Measurements from ENCODE around the gene ZBTB7C.

ZBTB7C gene

GRCh38 chr18:48412339-48412929 lies 3.3 kb upstream of the ZBTB7C start:
- Mint-ChIP-seq H3K4me3 (peak overlapping the region; percentile 50 to 72 (median 57)), H3K4me1 (peaks cover 18% of the 10 kb centered on the region), H3K27me3 (ENCODE audit: low read depth) (peaks cover 63% of the 10 kb centered on the region), H3K27ac (no peak overlapping the region), H3K9me3 (no peaks in the 10 kb centered on the region), H3K36me3 (ENCODE audit: low read depth) (no peaks in the 10 kb centered on the region)
- TF ChIP-seq CTCF (IDR thresholded peaks at IDR 0.05; ENCODE audit: unreplicated experiment in 3 of 3): peak; percentile 73 to 76 (median 74)

- no peaks in the 10 kb centered on the region for H3K36me3 Mint-ChIP-seq (ENCODE audit: low read depth)
- H3K4me1 Mint-ChIP-seq: peaks cover 36% of the 10 kb centered on the region
- peak overlapping the region; percentile 77 to 84 (median 79) for H3K4me3 Mint-ChIP-seq
- TF ChIP-seq CTCF (IDR thresholded peaks at IDR 0.05; ENCODE audit: unreplicated experiment in 3 of 3): peak in 1 of 3 experiments; percentile 9
- no peaks in the 10 kb centered on the region for H3K9me3 Mint-ChIP-seq
- H3K27ac Mint-ChIP-seq: peak overlapping the region in 2 of 3 experiments; percentile 17 to 64
- peaks cover 67% of the 10 kb centered on the region for H3K27me3 Mint-ChIP-seq (ENCODE audit: low read depth)
These were observed 1.1 kb upstream of the ZBTB7C start for GRCh38 chr18:48410095-48410920.

- Mint-ChIP-seq H3K4me1 (peaks cover 43% of the 10 kb centered on the region), H3K4me3 (peak overlapping the region; percentile 77 to 84 (median 79)), H3K27me3 (ENCODE audit: low read depth) (peaks cover 72% of the 10 kb centered on the region), H3K36me3 (ENCODE audit: low read depth) (no peaks in the 10 kb centered on the region), H3K9me3 (no peaks in the 10 kb centered on the region), H3K27ac (no peak overlapping the region)
- peak in 1 of 3 experiments; percentile 12 for TF ChIP-seq CTCF (IDR thresholded peaks at IDR 0.05; ENCODE audit: unreplicated experiment in 3 of 3)
These were observed 460 bp upstream of the ZBTB7C start for GRCh38 chr18:48409591-48410094.

GRCh38 chr18:48408111-48408726 lies 964 bp downstream of the ZBTB7C start:
- peaks cover 66% of the 10 kb centered on the region for H3K27me3 Mint-ChIP-seq (ENCODE audit: low read depth)
- no peaks in the 10 kb centered on the region for H3K9me3 Mint-ChIP-seq
- peak overlapping the region in 2 of 3 experiments; percentile 61 to 85 for H3K27ac Mint-ChIP-seq
- no peaks in the 10 kb centered on the region for H3K36me3 Mint-ChIP-seq (ENCODE audit: low read depth)
- no peak for TF ChIP-seq CTCF (IDR thresholded peaks at IDR 0.05; ENCODE audit: unreplicated experiment in 3 of 3)
- peak overlapping the region; percentile 86 to 95 (median 92) for H3K4me3 Mint-ChIP-seq
- peaks cover 53% of the 10 kb centered on the region for H3K4me1 Mint-ChIP-seq

- Mint-ChIP-seq H3K9me3 (no peaks in the 10 kb centered on the region), H3K36me3 (ENCODE audit: low read depth) (no peaks in the 10 kb centered on the region), H3K4me1 (peaks cover 60% of the 10 kb centered on the region), H3K27me3 (ENCODE audit: low read depth) (peaks cover 59% of the 10 kb centered on the region), H3K4me3 (peak overlapping the region; percentile 86 to 95 (median 92)), H3K27ac (peak overlapping the region; percentile 11 to 85 (median 61))
- no peak for TF ChIP-seq CTCF (IDR thresholded peaks at IDR 0.05; ENCODE audit: unreplicated experiment in 3 of 3)
These were observed 1.8 kb downstream of the ZBTB7C start for GRCh38 chr18:48407358-48407757.

Measured in nephron (organoid).